SK-N-SH (cell line): ENCODE data around the gene SH3BGR. TPM values are rescaled to one million over a fixed set of nuclear protein-coding genes. Genes with fewer than 3 reads are reported as not detected.

Source experiments
- CTCF ChIA-PET: fragments of 300-600, 350-600 bp; formaldehyde crosslinking; extraction: SDS; loops from one replicate; lab custom pipeline; 2021; lab: Yijun Ruan, JAX
- POLR2A ChIA-PET: fragments of 350-600 bp; sonication (Branson Sonifier 250); formaldehyde crosslinking; extraction: SDS; loops from one replicate; lab custom pipeline; 2020; ENCODE audit warnings: antibody characterized with exemption, inconsistent platforms; lab: Yijun Ruan, JAX
- DNase-seq: peaks from one replicate; pipeline ENCODE4 v3.0.0; 2012
- H2AFZ ChIP-seq: fragments of 200-600 bp; sonication (generic); 2 replicates; pipeline ENCODE4 v1.8.1; 2016; ENCODE audit warnings: antibody characterized with exemption, mild to moderate bottlenecking, low read depth
- H3F3A ChIP-seq: fragments of 200-600 bp; sonication (generic); replicated peaks from 2 replicates; pipeline ENCODE3; 2016; ENCODE audit warnings: antibody characterized with exemption, mild to moderate bottlenecking; ENCODE audit not compliant: insufficient read depth
- H3K27ac ChIP-seq, 2 experiments: fragments of 200-500 bp in 1 of 2; fragments of 200-600 bp in 1 of 2; sonication (Bioruptor generic) in 1 of 2; sonication (generic), shearing (Covaris generic) in 1 of 2; 2 replicates each; pipeline versions ENCODE4 v1.5.1 to v1.6.1; 2014 to 2016; ENCODE audit warnings: low read depth in 2 of 2, inconsistent platforms in 1 of 2, low read length in 1 of 2, mild to moderate bottlenecking in 1 of 2, mixed read lengths in 1 of 2
- H3K27me3 ChIP-seq: fragments of 200-600 bp; sonication (generic), shearing (Covaris generic); 2 replicates; pipeline ENCODE4 v1.6.1; 2016; ENCODE audit warnings: mixed run types; ENCODE audit not compliant: insufficient read depth
- H3K36me3 ChIP-seq, 2 experiments: fragments of 200-500 bp in 1 of 2; fragments of 200-600 bp in 1 of 2; sonication (Bioruptor generic) in 1 of 2; sonication (generic) in 1 of 2; replicated peaks in 1 of 2; 2 replicates each; pipeline versions ENCODE3 to v1.5.1; 2014 to 2016; ENCODE audit warnings: low read length in 1 of 2, mild to moderate bottlenecking in 1 of 2; ENCODE audit not compliant: insufficient read depth in 2 of 2, control insufficient read depth in 1 of 2
- H3K4me1 ChIP-seq, 2 experiments: fragments of 200-500 bp in 1 of 2; fragments of 200-600 bp in 1 of 2; sonication (Bioruptor generic) in 1 of 2; sonication (generic), shearing (Covaris generic) in 1 of 2; 2 replicates each; pipeline versions ENCODE4 v1.5.1 to v1.6.1; 2014 to 2016; ENCODE audit warnings: low read depth in 1 of 2, low read length in 1 of 2, mixed run types in 1 of 2; ENCODE audit not compliant: insufficient read depth in 2 of 2, control insufficient read depth in 1 of 2
- H3K4me2 ChIP-seq: fragments of 200-600 bp; sonication (generic), shearing (Covaris generic); 2 replicates; pipeline ENCODE4 v1.6.1; 2017; ENCODE audit warnings: mixed run types
- H3K4me3 ChIP-seq, 2 experiments: fragments of 200-500 bp in 1 of 2; fragments of 200-600 bp in 1 of 2; sonication (Bioruptor generic) in 1 of 2; sonication (generic), shearing (Covaris generic) in 1 of 2; 2 replicates each; pipeline versions ENCODE4 v1.5.1 to v1.8.1; 2014 to 2016; ENCODE audit warnings: low read depth in 2 of 2, inconsistent platforms in 1 of 2, low read length in 1 of 2, mild to moderate bottlenecking in 1 of 2, mixed read lengths in 1 of 2, moderate library complexity in 1 of 2
- H3K79me2 ChIP-seq: fragments of 200-600 bp; sonication (generic); 2 replicates; pipeline ENCODE4 v1.8.1; 2017; ENCODE audit warnings: mild to moderate bottlenecking; ENCODE audit not compliant: insufficient read depth
- H3K9ac ChIP-seq: fragments of 200-600 bp; sonication (generic); 2 replicates; pipeline ENCODE4 v1.6.1; 2017; ENCODE audit warnings: mixed run types
- H3K9me2 ChIP-seq: fragments of 200-600 bp; sonication (generic); 2 replicates; pipeline ENCODE4 v1.6.1; 2017; ENCODE audit warnings: mixed run types
- H3K9me3 ChIP-seq: fragments of 200-600 bp; sonication (generic); 2 replicates; pipeline ENCODE4 v1.6.1; 2017; ENCODE audit warnings: mixed run types, mild to moderate bottlenecking, moderate library complexity
- H4K20me1 ChIP-seq: fragments of 200-600 bp; sonication (generic); 2 replicates; pipeline ENCODE4 v1.6.1; 2017; ENCODE audit warnings: mild to moderate bottlenecking, mixed run types; ENCODE audit not compliant: insufficient read depth
- CHD2 ChIP-seq: fragments of 150-350 bp; IDR thresholded peaks from 2 replicates; pipeline ENCODE4 v1.6.1; 2018; ENCODE audit warnings: low read length; ENCODE audit not compliant: partially characterized antibody
- ELF1 ChIP-seq: IDR thresholded peaks from 2 replicates; pipeline ENCODE4 v1.4.0; 2012
- EZH2phosphoT487 ChIP-seq: fragments of 200-600 bp; sonication (generic); IDR thresholded peaks from 2 replicates; pipeline ENCODE4 v1.6.1; 2017; ENCODE audit warnings: low read depth, mixed run types, mild to moderate bottlenecking, antibody characterized with exemption, moderate library complexity, borderline replicate concordance
- FOSL2 ChIP-seq: IDR thresholded peaks from 2 replicates; pipeline ENCODE4 v1.4.0; 2012; ENCODE audit warnings: low read depth, mild to moderate bottlenecking, moderate library complexity, borderline replicate concordance
- FOXJ3 ChIP-seq: sonication (generic); formaldehyde crosslinking; IDR thresholded peaks from 2 replicates; pipeline ENCODE4 v1.5.1; 2020; ENCODE audit warnings: mild to moderate bottlenecking, missing genetic modification reagents
- FOXM1 ChIP-seq: IDR thresholded peaks from 2 replicates; pipeline ENCODE4 v1.4.0; 2012; ENCODE audit warnings: low read depth, mild to moderate bottlenecking
- GABPA ChIP-seq: IDR thresholded peaks from 2 replicates; pipeline ENCODE4 v1.4.0; 2012; ENCODE audit warnings: low read depth, mild to moderate bottlenecking
- GATA2 ChIP-seq: sonication (generic); formaldehyde crosslinking; IDR thresholded peaks from 2 replicates; pipeline ENCODE4 v1.5.0; 2020; ENCODE audit warnings: mild to moderate bottlenecking, missing genetic modification reagents
- JUND ChIP-seq: IDR thresholded peaks from 2 replicates; pipeline ENCODE4 v1.4.0; 2012
- MAX ChIP-seq: IDR thresholded peaks from 2 replicates; pipeline ENCODE4 v1.4.0; 2012; ENCODE audit warnings: low read depth
- NFIC ChIP-seq: IDR thresholded peaks from 2 replicates; pipeline ENCODE4 v1.4.0; 2012; ENCODE audit warnings: borderline replicate concordance
- NRF1 ChIP-seq: IDR thresholded peaks from 2 replicates; pipeline ENCODE4 v1.6.1; 2012; ENCODE audit warnings: low read depth, mild to moderate bottlenecking, low read length
- POLR2AphosphoS5 ChIP-seq: IDR thresholded peaks from 2 replicates; pipeline ENCODE4 v1.6.1; 2012; ENCODE audit warnings: low read depth, low read length
- RAD21 ChIP-seq: IDR thresholded peaks from 2 replicates; pipeline ENCODE4 v1.6.1; 2012; ENCODE audit warnings: mild to moderate bottlenecking, low read length
- RCOR1 ChIP-seq: fragments of 150-350 bp; IDR thresholded peaks from 2 replicates; pipeline ENCODE4 v1.6.1; 2017; ENCODE audit warnings: antibody characterized with exemption, low read length
- REST ChIP-seq: IDR thresholded peaks from 2 replicates; pipeline ENCODE4 v1.6.1; 2012; ENCODE audit warnings: mild to moderate bottlenecking, low read depth, low read length, moderate library complexity
- RXRA ChIP-seq: IDR thresholded peaks from 2 replicates; pipeline ENCODE4 v1.4.0; 2012; ENCODE audit warnings: low read depth, mild to moderate bottlenecking, borderline replicate concordance
- SMC3 ChIP-seq: IDR thresholded peaks from 2 replicates; pipeline ENCODE4 v1.6.1; 2012; ENCODE audit warnings: low read depth, low read length, improper control_type of control experiment
- TCF12 ChIP-seq: IDR thresholded peaks from 2 replicates; pipeline ENCODE4 v1.4.0; 2012
- USF2 ChIP-seq: fragments of 150-350 bp; IDR thresholded peaks from 2 replicates; pipeline ENCODE4 v1.6.1; 2017; ENCODE audit warnings: antibody characterized with exemption, low read length, low read depth, borderline replicate concordance
- WGBS: methylation state at CpG from one replicate; pipeline ENCODE4 v1.1.6; 2017; ENCODE audit warnings: low lambda C conversion rate; 5-methylcytosine and 5-hydroxymethylcytosine counted together
- polyA plus RNA-seq, 3 experiments: library from polyadenylated mRNA; depleted of rRNA; stranded (reverse); fragments of >200 nt; gene quantifications; 2 replicates each; pipeline ENCODE4 v1.2.3, GENCODE V29; 2012

The SH3BGR gene
- polyA plus RNA-seq, 1 of the 3 experiments (the other 2 are of a cell fraction), result 1.1 TPM

- TF ChIP-seq JUND (no peak), GATA2 (no peak), RCOR1 (no peak)
These were observed 67.1 kb downstream of the SH3BGR start (continued) for GRCh38 chr21:39518847-39519210.

GRCh38 chr21:39519835-39520234, 68.1 kb downstream of the SH3BGR start:
- CTCF ChIA-PET, result interaction anchor here (0.8 to 9.3 kb wide), 4 partner anchors 111 to 207 kb away, joined by 3 to 244 read pairs (median 22); no protein-coding TSS in a partner anchor

More at GRCh38 chr21:39519835-39520234, 68.1 kb downstream of the SH3BGR start:
- no peak overlapping the region for H3K4me2 ChIP-seq
- H3K4me3 ChIP-seq, result no peak overlapping the region
- POLR2A ChIA-PET, result no interaction called here
- no peak overlapping the region for H2AFZ ChIP-seq
- DNase-seq, result no peak
- no peaks in the 10 kb centered on the region for H3K79me2 ChIP-seq
- no peaks in the 10 kb centered on the region for H3K27me3 ChIP-seq
- H4K20me1 ChIP-seq, result no peaks in the 10 kb centered on the region
- no peak overlapping the region for H3K9ac ChIP-seq
- H3K4me1 ChIP-seq, result peaks cover 0 to 6% of the 10 kb centered on the region in 2 experiments; a peak in 1 of 4 replicates
- TF ChIP-seq NRF1 (no peak), POLR2AphosphoS5 (no peak), USF2 (no peak), RAD21 (no peak), NFIC (no peak), REST (no peak), ELF1 (no peak), GABPA (no peak), CHD2 (no peak), EZH2phosphoT487 (no peak), TCF12 (no peak), FOXM1 (no peak), SMC3 (no peak), FOSL2 (no peak), FOXJ3 (CRISPR knock-in tag) (no peak), MAX (no peak), RXRA (no peak), GATA2 (no peak)
- no peaks in the 10 kb centered on the region for H3F3A ChIP-seq
- H3K9me2 ChIP-seq, result no peaks in the 10 kb centered on the region
- H3K36me3 ChIP-seq, result no peaks in the 10 kb centered on the region
- H3K9me3 ChIP-seq, result no peaks in the 10 kb centered on the region
- no peak overlapping the region for H3K27ac ChIP-seq
- 72% methylated on average over 8 of the region's 8 CpGs for WGBS
